Peyer's patch (tissue), 4 donors: Measurements from ENCODE around the gene PTGR3. TPM values are rescaled to one million over a fixed set of nuclear protein-coding genes. Genes with fewer than 3 reads are reported as not detected.
"Not testable (repeated sequence)": the region's sequence is repeated elsewhere in the genome, so short reads cannot be mapped to it uniquely, and the experiment has no call there.

ENCODE experiments used
- DNase-seq, 3 donors: peaks; one replicate each; pipeline ENCODE4 v3.0.0-alpha.2; 2017 to 2019
- H3K27ac ChIP-seq, 4 donors: fragments of 200-600 bp; sonication (generic); one replicate each; pipeline ENCODE4 v1.5.1; 2016 to 2019
- H3K27me3 ChIP-seq, 2 donors: fragments of 200-600 bp; sonication (generic); one replicate each; pipeline ENCODE4 v1.5.1; 2019
- H3K36me3 ChIP-seq, 3 donors: fragments of 200-600 bp; sonication (generic); one replicate each; pipeline ENCODE4 v1.5.1; 2016 to 2019
- H3K4me1 ChIP-seq, 4 donors: fragments of 200-600 bp; sonication (generic); one replicate each; pipeline ENCODE4 v1.5.1; 2016 to 2019
- H3K4me3 ChIP-seq, 4 donors: fragments of 200-600 bp; sonication (generic); 1 replicate in 3 of 4; 2 replicates in 1 of 4; pipeline ENCODE4 v1.5.1; 2016 to 2019; ENCODE audit warnings: mild to moderate bottlenecking in 1 of 4
- H3K9me3 ChIP-seq, 4 donors: fragments of 200-600 bp; sonication (generic); one replicate each; pipeline ENCODE4 v1.5.1; 2016 to 2019; ENCODE audit warnings: mild to moderate bottlenecking in 1 of 4
- POLR2A ChIP-seq, 2 donors: fragments of 450-650 bp; IDR thresholded peaks; one replicate each; pipeline ENCODE4 v1.5.1; 2017; ENCODE audit warnings: antibody characterized with exemption in 2 of 2, mild to moderate bottlenecking in 2 of 2, moderate library complexity in 2 of 2
- total RNA-seq, 4 donors: library from RNA; depleted of rRNA; stranded (reverse); fragments of >200 nt; gene quantifications; one replicate each; pipeline ENCODE4 v1.1.0, GENCODE V29; 2016
- TF ChIP-seq, protein P1 (sequence below), 6 experiments: fragments of 450-650 bp in 4 of 6; fragments of 200-600 bp in 2 of 6; sonication (generic) in 1 of 6; IDR thresholded peaks; one replicate each; pipeline ENCODE4 v1.5.1; 2017 to 2019; ENCODE audit warnings: antibody characterized with exemption in 6 of 6, mild to moderate bottlenecking in 3 of 6, moderate library complexity in 1 of 6

The PTGR3 gene
- total RNA-seq, 4 donors from 2014 or later: 19.6 to 24.1 (median 20.8) TPM

DNA sequence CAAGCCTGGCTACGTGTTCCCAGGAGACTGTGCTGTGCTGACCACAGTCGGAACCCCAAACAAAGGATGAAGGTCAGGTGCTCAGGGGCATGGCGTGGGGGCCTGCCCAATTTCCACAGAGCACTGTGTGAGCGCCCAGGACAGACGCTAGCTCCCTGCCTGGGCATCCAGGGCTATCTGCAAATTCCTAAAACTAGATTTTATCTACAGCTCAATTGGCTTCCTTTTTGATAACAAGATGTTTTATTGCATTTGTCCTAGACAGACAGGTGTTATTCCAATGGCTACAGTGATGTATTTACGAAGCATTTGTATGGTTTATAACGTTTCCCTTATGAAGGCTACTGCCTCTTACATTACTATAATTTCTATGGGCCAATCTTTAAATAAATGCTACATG lies 16.0 kb downstream of the PTGR3 start:
- TF ChIP-seq POLR2A (IDR thresholded peaks at IDR 0.05): no peak
- TF ChIP-seq, protein P1, sequence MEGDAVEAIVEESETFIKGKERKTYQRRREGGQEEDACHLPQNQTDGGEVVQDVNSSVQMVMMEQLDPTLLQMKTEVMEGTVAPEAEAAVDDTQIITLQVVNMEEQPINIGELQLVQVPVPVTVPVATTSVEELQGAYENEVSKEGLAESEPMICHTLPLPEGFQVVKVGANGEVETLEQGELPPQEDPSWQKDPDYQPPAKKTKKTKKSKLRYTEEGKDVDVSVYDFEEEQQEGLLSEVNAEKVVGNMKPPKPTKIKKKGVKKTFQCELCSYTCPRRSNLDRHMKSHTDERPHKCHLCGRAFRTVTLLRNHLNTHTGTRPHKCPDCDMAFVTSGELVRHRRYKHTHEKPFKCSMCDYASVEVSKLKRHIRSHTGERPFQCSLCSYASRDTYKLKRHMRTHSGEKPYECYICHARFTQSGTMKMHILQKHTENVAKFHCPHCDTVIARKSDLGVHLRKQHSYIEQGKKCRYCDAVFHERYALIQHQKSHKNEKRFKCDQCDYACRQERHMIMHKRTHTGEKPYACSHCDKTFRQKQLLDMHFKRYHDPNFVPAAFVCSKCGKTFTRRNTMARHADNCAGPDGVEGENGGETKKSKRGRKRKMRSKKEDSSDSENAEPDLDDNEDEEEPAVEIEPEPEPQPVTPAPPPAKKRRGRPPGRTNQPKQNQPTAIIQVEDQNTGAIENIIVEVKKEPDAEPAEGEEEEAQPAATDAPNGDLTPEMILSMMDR (IDR thresholded peaks at IDR 0.05): no peak
- Histone ChIP-seq H3K9me3 (no peaks in the 10 kb centered on the region), H3K4me1 (peaks cover 0 to 3% (median 0%) of the 10 kb centered on the region in 4 donors), H3K27ac (no peak overlapping the region), H3K36me3 (no peaks in the 10 kb centered on the region), H3K4me3 (no peak overlapping the region), H3K27me3 (no peaks in the 10 kb centered on the region)
- DNase-seq: no peak

DNA sequence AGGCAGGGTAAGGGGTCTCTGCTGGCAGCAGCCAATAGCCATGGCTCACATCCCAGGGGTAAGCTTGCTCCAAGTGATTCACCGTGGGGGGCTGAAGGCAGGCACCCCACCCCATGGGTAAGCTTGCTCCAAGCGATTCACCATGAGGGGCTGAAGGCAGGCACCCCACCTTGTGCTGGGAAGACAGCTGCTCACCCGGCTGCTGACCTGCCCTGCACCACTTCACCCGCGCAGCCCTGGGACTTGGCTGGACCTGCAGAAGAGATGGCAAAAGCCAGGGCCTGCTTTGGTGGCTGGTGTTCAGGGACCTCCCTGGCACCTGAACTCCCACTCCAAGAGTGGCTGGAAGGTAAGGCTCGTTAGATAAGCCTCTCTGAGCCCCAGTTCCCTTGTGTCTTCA lies 19.2 kb downstream of the PTGR3 start:
- Histone ChIP-seq H3K27me3 (no peaks in the 10 kb centered on the region), H3K4me1 (no peaks in the 10 kb centered on the region), H3K27ac (no peak overlapping the region), H3K36me3 (no peaks in the 10 kb centered on the region), H3K4me3 (no peak overlapping the region), H3K9me3 (no peaks in the 10 kb centered on the region)
- peak in 1 of 3 donors; percentile 36 for DNase-seq
- TF ChIP-seq POLR2A (IDR thresholded peaks at IDR 0.05): no peak
- TF ChIP-seq, protein P1 (IDR thresholded peaks at IDR 0.05): no peak

DNA sequence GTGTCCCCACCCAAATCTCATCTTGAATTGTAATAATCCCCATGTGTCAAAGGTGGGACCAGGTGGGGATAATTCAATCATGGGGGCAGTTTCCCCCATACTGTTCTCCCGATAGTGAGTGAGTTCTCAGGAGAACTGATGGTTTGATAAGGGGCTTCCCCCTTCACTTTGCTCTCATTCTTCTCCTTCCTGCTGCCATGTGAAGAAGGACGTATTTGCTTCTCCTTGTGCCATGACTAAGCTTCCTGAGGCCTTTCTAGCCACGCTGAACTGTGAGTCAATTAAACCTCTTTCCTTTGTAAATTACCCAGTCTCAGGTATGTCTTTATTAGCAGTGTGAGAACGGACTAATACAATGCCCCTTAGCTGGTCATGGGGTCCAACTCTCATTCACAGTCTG lies 21.2 kb downstream of the PTGR3 start:
- H3K9me3 ChIP-seq, H3K4me1 ChIP-seq, H3K27ac ChIP-seq, H3K27me3 ChIP-seq, DNase-seq, H3K36me3 ChIP-seq, H3K4me3 ChIP-seq: not testable (repeated sequence)

DNA sequence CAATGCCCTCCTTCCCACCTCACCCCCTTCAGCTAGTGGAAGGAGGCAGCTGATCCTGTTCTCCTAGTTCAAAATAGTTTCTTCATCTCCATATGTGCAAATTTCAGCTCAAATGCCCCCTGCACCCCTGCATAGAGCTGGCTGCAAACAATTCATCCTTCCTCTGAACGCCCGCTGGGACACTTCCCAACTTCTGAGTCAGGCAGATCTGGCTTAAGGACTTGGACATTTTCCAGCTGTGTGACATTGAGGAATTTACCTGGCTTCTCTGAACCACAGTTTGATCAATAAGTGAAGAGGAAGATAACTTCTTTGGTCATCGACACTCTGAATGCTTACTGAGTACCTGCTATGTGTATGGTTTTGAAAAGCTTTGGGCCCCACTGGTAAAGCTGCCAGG lies 23.5 kb downstream of the PTGR3 start:
- Histone ChIP-seq H3K4me1 (no peaks in the 10 kb centered on the region), H3K9me3 (no peaks in the 10 kb centered on the region), H3K4me3 (no peak overlapping the region), H3K27ac (no peak overlapping the region), H3K36me3 (no peaks in the 10 kb centered on the region), H3K27me3 (no peaks in the 10 kb centered on the region)
- no peak for DNase-seq
- TF ChIP-seq, protein P1 (IDR thresholded peaks at IDR 0.05): no peak
- TF ChIP-seq POLR2A (IDR thresholded peaks at IDR 0.05): no peak

DNA sequence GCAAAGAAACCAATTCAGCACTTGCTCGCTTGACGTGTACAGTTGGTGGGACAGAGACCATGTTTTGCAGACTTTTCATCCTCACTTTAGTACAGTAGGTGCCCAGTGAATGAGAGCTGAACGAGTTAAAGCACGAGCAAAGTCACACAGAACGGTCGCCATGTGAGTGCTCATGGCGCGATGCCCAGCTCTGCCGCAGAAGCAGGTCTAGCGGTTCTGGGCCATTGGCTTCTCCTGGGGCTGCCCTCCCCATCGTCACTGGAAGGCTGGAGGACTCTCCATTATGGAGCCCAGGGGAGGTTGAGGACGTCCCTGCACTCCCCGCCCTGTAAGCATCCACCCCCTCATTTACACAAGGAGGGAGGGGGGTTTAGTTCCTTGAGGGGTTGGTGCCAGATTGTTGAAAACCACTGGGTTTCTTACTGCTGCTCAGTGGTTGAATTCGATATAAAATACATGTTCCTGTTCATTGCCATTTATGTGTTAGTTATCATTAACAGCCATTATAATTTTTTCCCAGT lies 24.9 kb downstream of the PTGR3 start:
- DNase-seq: peak in 1 of 3 donors; percentile 25
- TF ChIP-seq, protein P1 (IDR thresholded peaks at IDR 0.05): no peak
- no peak for TF ChIP-seq POLR2A (IDR thresholded peaks at IDR 0.05)

DNA sequence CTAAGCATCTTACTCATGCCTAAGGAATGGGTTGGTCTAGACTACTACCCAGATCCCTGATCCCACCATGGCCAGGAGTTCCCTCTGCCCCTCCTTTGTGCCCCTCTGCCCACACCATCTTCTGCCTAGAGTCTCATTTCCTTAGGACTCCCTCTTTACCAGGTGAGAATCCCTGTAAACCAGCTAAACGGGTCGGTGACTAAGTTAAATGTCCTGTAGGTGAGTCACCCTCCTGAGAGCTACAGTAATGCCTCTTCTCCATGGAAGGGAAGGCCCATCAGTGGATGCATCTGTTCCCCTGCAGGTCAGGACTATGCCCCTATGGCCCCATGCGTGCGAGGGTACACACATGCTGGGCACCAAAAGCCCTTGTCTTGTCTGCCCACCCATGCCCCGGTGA lies 25.4 kb downstream of the PTGR3 start:
- Histone ChIP-seq H3K4me3 (no peak overlapping the region), H3K9me3 (no peaks in the 10 kb centered on the region), H3K36me3 (no peaks in the 10 kb centered on the region), H3K4me1 (no peaks in the 10 kb centered on the region), H3K27ac (no peak overlapping the region), H3K27me3 (no peaks in the 10 kb centered on the region)
- TF ChIP-seq, protein P1 (IDR thresholded peaks at IDR 0.05): no peak
- TF ChIP-seq POLR2A (IDR thresholded peaks at IDR 0.05): no peak
- peak in 1 of 3 donors; percentile 26 for DNase-seq

More for the DNA sequence above, 24.9 kb downstream of the PTGR3 start:
- Histone ChIP-seq H3K4me3 (no peak overlapping the region), H3K27me3 (no peaks in the 10 kb centered on the region), H3K9me3 (no peaks in the 10 kb centered on the region), H3K27ac (no peak overlapping the region), H3K36me3 (no peaks in the 10 kb centered on the region), H3K4me1 (no peaks in the 10 kb centered on the region)
